Vagina (tissue), 2 donors: ENCODE results near the gene GRIN1. TPM values are rescaled to one million over a fixed set of nuclear protein-coding genes. Genes with fewer than 3 reads are reported as not detected.

Experiments used
- DNase-seq, 2 donors: peaks; one replicate each; pipeline ENCODE4 v3.0.0-alpha.2; 2017; ENCODE audit errors: extremely low spot score in 2 of 2
- H3K27ac ChIP-seq: fragments of 200-600 bp; sonication (generic); one replicate; pipeline ENCODE4 v1.5.1; 2019
- H3K27me3 ChIP-seq: fragments of 200-600 bp; sonication (generic); one replicate; pipeline ENCODE4 v1.5.1; 2019
- H3K36me3 ChIP-seq, 2 donors: fragments of 200-600 bp; sonication (generic); one replicate each; pipeline ENCODE4 v1.5.1; 2017 to 2019
- H3K4me1 ChIP-seq: fragments of 200-600 bp; sonication (generic); one replicate; pipeline ENCODE4 v1.5.1; 2019
- H3K4me3 ChIP-seq, 2 donors: fragments of 200-600 bp; sonication (generic); 1 replicate in 1 of 2; 2 replicates in 1 of 2; pipeline ENCODE4 v1.5.1; 2016 to 2019
- H3K9me3 ChIP-seq: fragments of 200-600 bp; sonication (generic); one replicate; pipeline ENCODE4 v1.5.1; 2019
- CTCF ChIP-seq, 3 experiments: fragments of 450-650 bp in 2 of 3; fragments of 200-600 bp in 1 of 3; sonication (generic) in 1 of 3; IDR thresholded peaks; one replicate each; pipeline ENCODE4 v1.5.1; 2017 to 2019; ENCODE audit warnings: antibody characterized with exemption in 3 of 3, mild to moderate bottlenecking in 2 of 3, moderate library complexity in 2 of 3
- POLR2A ChIP-seq, 2 donors: fragments of 450-650 bp; IDR thresholded peaks; one replicate each; pipeline ENCODE4 v1.6.1; 2017; ENCODE audit warnings: antibody characterized with exemption in 2 of 2, mild to moderate bottlenecking in 2 of 2, moderate library complexity in 2 of 2
- POLR2AphosphoS5 ChIP-seq, 2 donors: sonication (generic); formaldehyde crosslinking; IDR thresholded peaks; one replicate each; pipeline ENCODE4 v1.9.0; 2017; ENCODE audit warnings: antibody characterized with exemption in 2 of 2, mild to moderate bottlenecking in 2 of 2, low read depth in 1 of 2; ENCODE audit not compliant: insufficient read depth in 1 of 2
- intact Hi-C: fragments of 100-400 bp; cut with DNase I; formaldehyde crosslinking; loops from one replicate; pipeline ENCODE4 v1.15.1; 2023
- total RNA-seq: library from RNA; depleted of rRNA; stranded (reverse); fragments of >200 nt; gene quantifications from one replicate; pipeline ENCODE4 v1.2.3, GENCODE V29; 2016

The GRIN1 gene
- total RNA-seq, 1 donor from 2014 or later = 0.74 TPM

GRCh38 chr9:137194388-137194787 is 55.4 kb downstream of the GRIN1 start:
- H3K27me3 ChIP-seq = no peaks in the 10 kb centered on the region
- H3K4me1 ChIP-seq = peaks cover 72% of the 10 kb centered on the region
- H3K27ac ChIP-seq = no peak overlapping the region
- TF ChIP-seq POLR2A (IDR thresholded peaks at IDR 0.05) (no peak), CTCF (IDR thresholded peaks at IDR 0.05) (no peak), POLR2AphosphoS5 (IDR thresholded peaks at IDR 0.05; ENCODE audit: insufficient read depth in 1 of 2, low read depth in 1 of 2) (no peak)
- no peak for DNase-seq
- H3K9me3 ChIP-seq = no peaks in the 10 kb centered on the region
- peaks cover 0 to 10% of the 10 kb centered on the region in 2 donors for H3K36me3 ChIP-seq
- H3K4me3 ChIP-seq = no peak overlapping the region
- intact Hi-C loops = loop anchor here (5.0 kb wide), 1 partner anchor 33 kb away; the partner anchor contains the start of genes CYSRT1 and RNF224

GRCh38 chr9:137194909-137195308 is 56.0 kb downstream of the GRIN1 start:
- Histone ChIP-seq H3K4me1 (peaks cover 71% of the 10 kb centered on the region), H3K27me3 (no peaks in the 10 kb centered on the region), H3K9me3 (no peaks in the 10 kb centered on the region), H3K4me3 (no peak overlapping the region), H3K36me3 (peaks cover 0 to 10% of the 10 kb centered on the region in 2 donors), H3K27ac (no peak overlapping the region)
- DNase-seq = no peak
- TF ChIP-seq POLR2AphosphoS5 (IDR thresholded peaks at IDR 0.05; ENCODE audit: insufficient read depth in 1 of 2, low read depth in 1 of 2) = no peak
- no peak for TF ChIP-seq CTCF (IDR thresholded peaks at IDR 0.05)
- TF ChIP-seq POLR2A (IDR thresholded peaks at IDR 0.05) = no peak
- intact Hi-C loops = loop anchor here (5.0 kb wide), 1 partner anchor 32 kb away; the partner anchor contains the start of genes CYSRT1 and RNF224

GRCh38 chr9:137195525-137196220 is 56.7 kb downstream of the GRIN1 start:
- Histone ChIP-seq H3K4me3 (no peak overlapping the region), H3K36me3 (peaks cover 0 to 2% of the 10 kb centered on the region in 2 donors), H3K4me1 (peaks cover 64% of the 10 kb centered on the region), H3K9me3 (no peaks in the 10 kb centered on the region), H3K27me3 (no peaks in the 10 kb centered on the region), H3K27ac (no peak overlapping the region)
- no peak for TF ChIP-seq CTCF (IDR thresholded peaks at IDR 0.05)
- TF ChIP-seq POLR2A (IDR thresholded peaks at IDR 0.05) = no peak
- TF ChIP-seq POLR2AphosphoS5 (IDR thresholded peaks at IDR 0.05; ENCODE audit: insufficient read depth in 1 of 2, low read depth in 1 of 2) = no peak
- intact Hi-C loops = no loop called here
- DNase-seq = no peak

GRCh38 chr9:137198051-137198901 is 59.3 kb downstream of the GRIN1 start:
- H3K4me3 ChIP-seq = peak overlapping the region in 1 of 2 donors; percentile 61
- no peak for DNase-seq
- peaks cover 80% of the 10 kb centered on the region for H3K4me1 ChIP-seq
- H3K9me3 ChIP-seq = no peaks in the 10 kb centered on the region
- no peaks in the 10 kb centered on the region for H3K36me3 ChIP-seq
- intact Hi-C loops = no loop called here
- no peaks in the 10 kb centered on the region for H3K27me3 ChIP-seq
- TF ChIP-seq POLR2A (IDR thresholded peaks at IDR 0.05) (no peak), POLR2AphosphoS5 (IDR thresholded peaks at IDR 0.05; ENCODE audit: insufficient read depth in 1 of 2, low read depth in 1 of 2) (no peak), CTCF (IDR thresholded peaks at IDR 0.05) (no peak)
- H3K27ac ChIP-seq = no peak overlapping the region
